HS-27A (cell line): ENCODE results near the gene NID2.

Experiments used
- DNase-seq: peaks from one replicate; pipeline ENCODE4 v3.0.0-alpha.2; 2012; ENCODE audit warnings: low read depth, missing footprints

Gene NID2

DNA sequence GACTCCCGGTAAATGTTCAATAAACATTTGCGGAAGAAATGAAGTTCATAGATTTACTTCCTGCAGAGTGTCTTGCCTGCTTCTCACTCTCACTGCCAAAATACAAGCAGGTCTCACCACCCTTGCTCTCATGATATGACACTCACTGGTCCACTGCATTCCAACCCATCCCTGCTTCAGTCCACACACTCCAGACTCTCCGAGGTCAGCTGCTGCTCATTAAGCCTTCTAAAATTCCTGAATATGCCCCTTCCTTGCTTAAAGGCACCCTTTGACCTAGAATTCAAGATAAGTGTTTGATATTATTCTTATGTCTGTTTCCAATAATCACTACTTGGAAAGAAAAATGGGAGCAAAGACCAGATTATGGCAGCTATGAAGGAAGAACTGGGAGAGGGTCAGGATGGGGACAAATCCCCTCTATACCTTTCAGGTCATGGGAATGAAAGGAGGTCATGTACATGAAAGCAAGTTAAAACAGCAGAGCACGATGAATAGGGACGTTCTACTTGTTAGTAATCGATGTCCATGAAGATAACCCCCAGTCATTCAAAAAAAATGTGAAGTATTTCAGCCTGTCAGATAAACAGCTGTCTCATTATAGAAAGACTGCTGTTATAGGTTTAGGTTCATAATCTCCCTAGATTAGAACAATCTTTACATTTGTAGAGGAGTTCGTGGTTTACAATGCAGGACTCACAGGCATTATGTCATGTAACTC, 10.5 kb upstream of the NID2 start:
- no peak for DNase-seq

GRCh38 chr14:52078721-52079120, 9.9 kb upstream of the NID2 start:
- no peak for DNase-seq

DNA sequence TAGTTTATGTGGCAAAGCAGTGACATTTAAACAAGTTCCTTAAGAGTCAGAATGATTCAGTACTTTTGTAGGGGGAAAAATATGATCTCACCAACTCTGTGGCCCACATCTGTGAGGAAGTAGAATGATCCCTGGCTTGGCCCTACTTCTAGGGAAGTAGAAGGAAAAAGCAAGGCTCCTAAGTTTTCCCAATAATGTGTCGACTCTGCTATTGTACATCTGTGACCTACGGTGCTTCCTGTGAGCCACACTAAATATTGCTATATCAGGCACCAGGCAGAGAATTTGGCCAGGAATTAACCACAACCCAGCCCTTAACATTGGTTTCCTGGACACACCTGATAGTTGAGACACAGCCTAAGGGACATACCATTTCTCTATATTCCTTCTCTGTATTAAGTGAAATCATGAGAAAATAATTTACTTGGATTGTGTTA, 9.3 kb upstream of the NID2 start:
- no peak for DNase-seq

DNA sequence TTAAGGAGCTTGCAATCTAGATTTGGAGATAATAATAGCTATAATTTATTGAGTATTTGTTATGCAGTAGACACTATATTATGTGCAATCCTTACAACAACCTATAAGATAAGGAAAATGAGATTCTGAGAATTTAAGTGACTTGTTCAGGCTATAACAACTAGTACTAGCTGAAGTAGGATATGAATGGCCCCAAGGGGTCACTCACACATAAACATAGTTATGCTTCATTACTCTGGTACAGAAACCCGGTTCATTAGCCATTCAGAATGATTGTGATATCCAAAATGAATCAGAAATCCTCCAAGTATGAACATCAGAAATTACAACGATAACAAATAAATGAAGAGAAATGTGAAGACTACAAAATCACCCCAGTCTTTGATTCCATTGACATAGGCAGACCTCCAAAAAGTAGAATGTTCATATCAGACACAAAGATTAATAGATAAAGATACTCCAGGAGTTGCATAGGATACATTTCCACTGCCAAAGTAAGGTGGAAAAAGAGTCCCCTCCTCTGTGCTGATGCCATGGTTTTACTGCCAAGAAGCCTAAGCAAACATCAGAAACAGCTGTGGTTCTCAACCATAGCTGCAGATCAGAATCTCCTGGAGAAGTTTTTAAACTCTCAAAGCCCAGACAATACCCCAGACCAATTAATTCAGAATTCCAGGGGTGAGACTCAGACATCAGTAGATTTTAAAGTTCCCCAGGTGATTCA, 8.6 kb upstream of the NID2 start:
- no peak for DNase-seq

- DNase-seq, result no peak
Observed at GRCh38 chr14:52076334-52076733, 7.5 kb upstream of the NID2 start.

DNA sequence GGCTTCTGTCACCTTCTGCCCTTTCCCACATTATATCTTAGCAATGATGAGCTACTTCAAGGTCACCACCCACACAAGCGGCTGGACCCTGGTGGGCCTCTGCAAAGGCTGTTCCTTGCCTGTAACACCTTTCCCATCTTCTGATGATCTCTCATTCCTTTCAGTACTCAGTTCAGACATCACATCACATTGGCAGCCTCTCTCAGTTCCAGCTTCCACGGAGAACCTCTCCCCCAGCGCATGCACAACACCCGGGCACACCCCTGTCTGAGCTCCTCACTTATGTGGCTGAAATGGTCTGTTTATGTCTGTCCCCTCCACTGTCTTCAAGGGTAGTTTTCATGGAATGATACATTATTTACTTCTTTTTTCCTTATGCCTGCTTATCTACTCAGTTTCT, 6.5 kb upstream of the NID2 start:
- DNase-seq, result no peak

DNA sequence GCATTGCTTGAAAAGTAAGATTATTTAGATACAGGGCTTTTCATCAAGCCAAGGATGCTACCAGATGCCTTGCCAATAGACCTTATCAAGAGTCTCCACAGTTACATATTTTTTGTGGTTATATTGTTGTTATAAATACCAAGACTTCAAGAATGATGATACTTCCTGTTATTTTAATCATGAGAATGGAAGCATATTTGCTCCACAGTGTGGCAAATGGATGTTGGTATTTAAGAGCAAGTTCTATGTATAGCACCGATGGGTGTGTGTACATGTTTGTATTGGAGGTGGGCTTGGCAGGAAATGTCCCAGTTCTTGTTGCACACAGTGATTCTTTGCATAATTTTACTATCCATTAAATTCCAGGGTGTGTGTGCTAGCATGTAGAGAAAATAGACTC, 4.4 kb upstream of the NID2 start:
- no peak for DNase-seq

DNA sequence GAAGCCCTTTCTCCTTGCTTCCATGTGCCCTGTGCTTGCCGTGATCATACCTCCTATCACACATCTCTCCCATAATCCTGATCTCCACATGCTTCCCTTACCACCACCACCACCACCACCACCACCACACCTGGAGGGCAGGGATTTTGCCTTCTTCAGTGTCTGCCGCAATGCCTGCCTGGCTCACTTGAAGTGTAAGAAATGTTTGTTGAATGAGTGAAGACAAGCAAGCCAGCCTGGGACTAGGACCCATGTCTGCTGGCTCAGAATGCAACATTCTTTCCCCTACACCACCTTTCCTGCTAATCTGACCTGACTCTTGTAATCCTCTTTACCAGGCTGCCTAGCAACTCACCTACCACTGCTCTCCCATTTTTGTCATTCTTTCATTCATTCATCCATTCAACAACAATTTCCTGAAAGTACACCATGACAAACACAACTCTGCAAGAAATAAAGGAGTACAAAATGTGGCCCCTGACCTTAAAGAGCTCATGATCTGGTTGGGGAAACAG, 3.5 kb upstream of the NID2 start:
- no peak for DNase-seq

- DNase-seq, result no peak
Observed at GRCh38 chr14:52071675-52072074, 2.8 kb upstream of the NID2 start.

- DNase-seq, result no peak
Observed at GRCh38 chr14:52070051-52070431, 1.2 kb upstream of the NID2 start.

GRCh38 chr14:52069307-52070050, 620 bp upstream of the NID2 start:
- DNase-seq, result no peak

DNA sequence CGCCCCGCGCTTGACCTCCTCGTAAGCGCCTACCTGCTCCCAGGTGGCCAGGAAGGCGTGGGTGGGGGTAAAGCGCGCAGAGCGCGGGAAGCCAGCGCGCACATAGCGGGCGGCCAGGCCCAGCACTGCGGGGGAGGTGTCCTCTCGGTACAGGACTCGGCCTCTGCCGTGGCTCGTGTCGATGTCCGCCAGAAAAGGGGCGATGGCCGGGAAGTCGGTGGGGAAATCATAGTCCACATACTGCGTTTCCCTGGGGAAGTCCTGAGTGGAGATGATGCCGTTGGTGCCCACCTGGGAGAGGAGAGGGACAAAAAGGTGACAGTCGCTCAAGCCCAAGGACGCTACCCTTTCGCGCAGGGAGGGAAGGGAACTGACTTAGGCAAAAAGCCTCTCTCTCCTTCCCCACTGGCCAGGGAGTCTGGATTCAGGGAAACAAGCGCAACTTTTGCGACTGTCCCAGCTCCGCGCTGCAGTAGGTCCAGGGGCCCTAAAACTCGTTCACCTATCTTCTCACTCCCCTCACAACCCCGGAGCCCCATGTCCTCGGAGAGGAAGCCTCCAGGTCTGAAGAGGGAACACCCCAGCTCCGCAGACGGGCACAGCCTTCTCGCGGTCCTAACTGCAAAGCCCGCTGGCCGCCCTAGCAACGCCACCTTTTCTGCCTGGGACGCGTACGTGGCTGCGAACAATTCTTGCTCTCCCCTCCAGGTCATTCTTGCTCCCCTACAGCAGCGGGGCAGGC, 815 bp downstream of the NID2 start:
- no peak for DNase-seq

DNA sequence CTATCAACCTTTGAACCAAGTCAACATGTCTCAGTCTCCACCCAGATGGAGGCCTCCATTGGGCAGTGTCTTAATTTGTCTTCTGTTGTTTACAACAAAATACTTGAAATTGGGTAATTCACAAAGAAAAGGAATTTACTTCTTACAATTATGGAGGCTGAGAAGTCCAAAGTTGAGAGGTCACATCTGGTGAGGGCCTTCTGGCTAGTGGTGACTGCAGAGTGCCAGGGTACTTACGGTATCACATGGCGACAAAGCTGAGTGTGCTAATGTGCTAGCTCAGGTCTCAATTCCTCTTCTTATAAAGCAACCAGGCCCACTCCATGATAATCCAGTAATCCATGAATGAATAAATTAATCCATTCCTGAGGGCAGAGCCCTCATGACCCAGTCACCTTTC, 4.7 kb downstream of the NID2 start:
- no peak for DNase-seq

GRCh38 chr14:52063052-52063462, 5.8 kb downstream of the NID2 start:
- no peak for DNase-seq

- DNase-seq, result no peak
Observed at GRCh38 chr14:52061890-52062289, 7.0 kb downstream of the NID2 start.

DNA sequence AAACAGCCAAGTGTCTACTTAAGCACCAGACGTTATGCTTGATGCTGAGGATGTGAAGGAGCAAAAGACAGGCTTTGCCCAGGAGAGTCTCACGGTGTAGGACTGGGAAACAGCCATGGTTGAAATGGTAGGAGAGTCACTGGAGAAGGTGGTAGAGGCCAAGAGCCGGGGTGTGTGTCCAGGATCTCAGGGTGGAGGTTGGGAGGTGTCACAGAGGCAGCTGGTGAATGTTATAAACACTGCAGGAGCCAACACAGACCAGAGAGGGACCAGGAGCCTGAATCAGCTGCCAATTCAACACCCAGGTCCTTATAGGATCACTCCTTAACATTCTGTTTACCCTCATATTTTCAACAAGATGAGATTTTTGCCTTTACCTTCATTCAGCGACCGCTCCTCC, 7.5 kb downstream of the NID2 start:
- DNase-seq, result no peak

- DNase-seq, result no peak
Observed at GRCh38 chr14:52060080-52060479, 8.8 kb downstream of the NID2 start.

DNA sequence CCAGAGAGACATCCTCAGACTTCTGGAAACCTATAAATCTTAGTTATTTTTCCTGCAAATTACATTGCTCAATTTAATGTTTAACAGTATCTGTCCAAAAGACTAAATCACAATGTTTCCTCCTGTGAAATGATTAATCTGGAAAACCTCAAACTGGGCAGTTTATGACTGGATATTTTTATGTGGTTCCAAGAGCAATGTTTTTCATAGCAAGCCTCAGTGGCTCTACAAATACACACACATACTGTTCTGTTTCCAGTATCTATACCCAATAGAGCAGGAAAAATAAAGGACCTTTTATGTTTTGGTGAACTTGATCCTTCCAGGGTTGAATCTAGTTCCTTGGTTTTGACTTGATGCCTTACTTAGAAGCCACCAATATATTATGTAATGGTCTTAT, 9.2 kb downstream of the NID2 start:
- DNase-seq, result no peak

DNA sequence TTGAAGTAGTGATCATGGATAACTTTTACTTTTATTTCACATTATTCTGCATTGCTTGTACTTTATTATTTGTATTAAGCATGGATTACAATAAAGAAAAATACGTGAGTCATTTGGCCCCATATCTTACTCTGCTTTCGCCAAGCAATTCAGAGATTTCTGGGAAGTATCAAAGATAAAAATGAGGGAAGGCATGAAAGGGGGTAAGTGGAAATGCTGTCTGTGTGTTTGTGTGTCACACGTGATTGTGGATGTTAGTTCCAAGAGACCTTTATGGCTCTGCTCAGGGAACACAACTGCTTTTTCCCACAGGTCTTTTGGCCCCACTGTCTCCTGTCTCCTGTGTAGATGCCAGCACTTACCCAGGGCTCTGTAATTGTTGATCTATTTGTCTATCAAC, 10.5 kb downstream of the NID2 start:
- DNase-seq, result no peak

GRCh38 chr14:52055167-52055566, 13.7 kb downstream of the NID2 start:
- DNase-seq, result no peak

- DNase-seq, result no peak
Observed at GRCh38 chr14:52054678-52055077, 14.2 kb downstream of the NID2 start.

DNA sequence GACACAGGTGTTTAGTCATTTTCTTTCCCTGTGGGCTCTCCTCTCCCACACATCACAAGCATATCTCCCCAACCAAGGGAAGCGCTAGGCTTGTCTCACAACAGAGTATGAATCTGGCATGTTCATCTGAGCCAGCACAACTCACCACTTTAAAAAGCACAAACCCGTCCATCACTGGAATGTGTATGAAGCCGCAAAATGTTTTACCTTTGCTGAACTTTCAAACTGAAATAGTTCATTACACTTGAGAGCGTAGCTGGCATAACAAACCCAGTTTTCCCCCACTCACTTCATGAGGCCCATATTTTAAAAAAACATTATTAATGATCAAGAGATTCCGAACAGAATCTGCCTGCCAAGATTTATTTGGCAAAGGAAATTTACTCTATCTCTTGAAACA, 15.8 kb downstream of the NID2 start:
- no peak for DNase-seq
